Cardiac muscle cell (in vitro differentiated cells and primary cell): ENCODE results near the gene HOXC13. TPM values are rescaled to one million over a fixed set of nuclear protein-coding genes. Genes with fewer than 3 reads are reported as not detected.

Experiments
- DNase-seq, 2 donors: peaks; one replicate each; pipeline versions ENCODE4 v3.0.0 to v3.0.0-alpha.2; 2010 to 2017; ENCODE audit warnings: low read depth in 1 of 2, low spot score in 1 of 2
- H3K27ac ChIP-seq: fragments of 200-600 bp; sonication (generic); 2 replicates; pipeline ENCODE4 v1.5.1; 2016
- H3K27me3 ChIP-seq: fragments of 200-600 bp; sonication (generic); 2 replicates; pipeline ENCODE4 v1.6.0; 2016; ENCODE audit warnings: control low read depth
- H3K36me3 ChIP-seq: fragments of 200-600 bp; sonication (generic); 2 replicates; pipeline ENCODE4 v1.5.1; 2016; ENCODE audit warnings: control low read depth
- H3K4me1 ChIP-seq: fragments of 200-600 bp; sonication (generic); 2 replicates; pipeline ENCODE4 v1.8.1; 2017; ENCODE audit warnings: low read depth, mild to moderate bottlenecking, mixed run types
- H3K4me3 ChIP-seq: fragments of 200-600 bp; sonication (generic); 2 replicates; pipeline ENCODE4 v1.5.1; 2016; ENCODE audit warnings: mild to moderate bottlenecking
- H3K9me3 ChIP-seq: fragments of 200-600 bp; sonication (generic); 2 replicates; pipeline ENCODE4 v1.5.1; 2017; ENCODE audit warnings: low read depth, mild to moderate bottlenecking, control low read depth
- CTCF ChIP-seq: IDR thresholded peaks from 2 replicates; pipeline ENCODE4 v1.5.1; 2012; ENCODE audit warnings: low read depth, mild to moderate bottlenecking, low read length
- polyA plus RNA-seq: library from polyadenylated mRNA; unstranded; fragments of >200 nt; fragmentation: Nextera tagmentation; extraction: Ambion mirVana; gene quantifications from 2 replicates; pipeline ENCODE4 v1.2.1, GENCODE V29; 2016
- total RNA-seq: library from RNA; depleted of rRNA; stranded (reverse); fragments of >200 nt; gene quantifications from 2 replicates; pipeline ENCODE4 v1.2.3, GENCODE V29; 2016

The HOXC13 gene
- total and polyA plus RNA-seq, 2 experiments from 2014 or later, result not detected

DNA sequence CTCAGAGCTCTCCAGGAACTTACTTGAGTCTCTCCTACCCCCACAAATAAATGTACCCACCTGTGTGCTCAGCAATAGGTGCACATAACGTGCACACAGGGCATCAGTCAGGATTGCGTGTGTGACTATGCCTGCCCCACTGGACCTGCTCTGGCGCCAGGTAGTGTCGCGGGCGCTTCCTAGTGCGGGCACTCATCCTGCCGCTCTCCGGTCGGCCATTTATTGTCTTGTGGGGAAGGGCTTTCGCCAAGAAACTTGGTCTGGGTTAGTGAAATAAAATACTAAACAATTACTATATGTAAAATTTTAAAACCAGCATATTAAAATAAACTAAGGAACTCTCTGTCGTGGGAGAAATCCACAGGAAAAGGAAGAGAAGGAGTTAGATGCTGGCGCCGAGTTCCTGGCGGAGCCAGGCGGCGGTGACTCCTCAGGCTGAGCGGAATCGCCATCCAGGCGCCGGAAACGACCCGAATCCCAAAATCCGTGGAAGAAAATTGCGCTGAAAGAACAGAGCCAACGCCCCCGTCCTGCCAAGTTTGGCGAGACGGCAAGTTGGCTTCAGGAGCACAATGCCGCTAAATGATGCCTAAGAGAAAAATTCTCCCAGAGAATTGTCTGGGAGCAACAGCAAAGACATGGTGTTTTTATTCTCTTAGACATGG, 7.9 kb upstream of the HOXC13 start:
- no peak overlapping the region for H3K27ac ChIP-seq
- no peaks in the 10 kb centered on the region for H3K4me1 ChIP-seq
- no peaks in the 10 kb centered on the region for H3K36me3 ChIP-seq
- H3K4me3 ChIP-seq, result no peak overlapping the region
- DNase-seq, result no peak
- peaks cover 100% of the 10 kb centered on the region for H3K27me3 ChIP-seq
- TF ChIP-seq CTCF, result no peak
- H3K9me3 ChIP-seq, result no peaks in the 10 kb centered on the region

- no peak for DNase-seq
- TF ChIP-seq CTCF, result no peak
- Histone ChIP-seq H3K4me1 (no peaks in the 10 kb centered on the region), H3K36me3 (no peaks in the 10 kb centered on the region), H3K9me3 (no peaks in the 10 kb centered on the region), H3K27me3 (peaks cover 100% of the 10 kb centered on the region), H3K27ac (no peak overlapping the region), H3K4me3 (no peak overlapping the region)
Measured at GRCh38 chr12:53931844-53932581, 6.6 kb upstream of the HOXC13 start.

DNA sequence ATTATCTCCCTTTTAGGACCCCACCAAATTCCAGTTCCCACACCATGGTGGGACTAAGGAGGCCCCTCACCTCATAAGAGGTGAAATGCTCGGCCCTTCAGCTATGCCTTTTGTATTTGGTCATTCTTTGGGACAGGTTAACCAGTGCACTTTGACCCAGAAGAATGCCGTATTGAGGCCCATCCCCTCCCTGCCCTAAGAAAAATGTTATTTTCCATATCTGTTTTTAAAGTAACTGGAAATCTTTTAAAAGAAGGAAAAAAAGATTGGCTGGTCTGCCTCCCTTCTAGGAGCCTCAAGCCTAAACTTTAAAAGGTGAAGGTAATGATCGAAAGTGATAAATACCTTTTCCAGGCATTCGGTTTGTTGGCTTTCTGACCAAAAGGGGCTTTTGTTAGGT, 5.7 kb upstream of the HOXC13 start:
- no peaks in the 10 kb centered on the region for H3K36me3 ChIP-seq
- peaks cover 100% of the 10 kb centered on the region for H3K27me3 ChIP-seq
- no peaks in the 10 kb centered on the region for H3K4me1 ChIP-seq
- H3K9me3 ChIP-seq, result no peaks in the 10 kb centered on the region
- no peak for DNase-seq
- H3K27ac ChIP-seq, result no peak overlapping the region
- no peak for TF ChIP-seq CTCF
- no peak overlapping the region for H3K4me3 ChIP-seq

DNA sequence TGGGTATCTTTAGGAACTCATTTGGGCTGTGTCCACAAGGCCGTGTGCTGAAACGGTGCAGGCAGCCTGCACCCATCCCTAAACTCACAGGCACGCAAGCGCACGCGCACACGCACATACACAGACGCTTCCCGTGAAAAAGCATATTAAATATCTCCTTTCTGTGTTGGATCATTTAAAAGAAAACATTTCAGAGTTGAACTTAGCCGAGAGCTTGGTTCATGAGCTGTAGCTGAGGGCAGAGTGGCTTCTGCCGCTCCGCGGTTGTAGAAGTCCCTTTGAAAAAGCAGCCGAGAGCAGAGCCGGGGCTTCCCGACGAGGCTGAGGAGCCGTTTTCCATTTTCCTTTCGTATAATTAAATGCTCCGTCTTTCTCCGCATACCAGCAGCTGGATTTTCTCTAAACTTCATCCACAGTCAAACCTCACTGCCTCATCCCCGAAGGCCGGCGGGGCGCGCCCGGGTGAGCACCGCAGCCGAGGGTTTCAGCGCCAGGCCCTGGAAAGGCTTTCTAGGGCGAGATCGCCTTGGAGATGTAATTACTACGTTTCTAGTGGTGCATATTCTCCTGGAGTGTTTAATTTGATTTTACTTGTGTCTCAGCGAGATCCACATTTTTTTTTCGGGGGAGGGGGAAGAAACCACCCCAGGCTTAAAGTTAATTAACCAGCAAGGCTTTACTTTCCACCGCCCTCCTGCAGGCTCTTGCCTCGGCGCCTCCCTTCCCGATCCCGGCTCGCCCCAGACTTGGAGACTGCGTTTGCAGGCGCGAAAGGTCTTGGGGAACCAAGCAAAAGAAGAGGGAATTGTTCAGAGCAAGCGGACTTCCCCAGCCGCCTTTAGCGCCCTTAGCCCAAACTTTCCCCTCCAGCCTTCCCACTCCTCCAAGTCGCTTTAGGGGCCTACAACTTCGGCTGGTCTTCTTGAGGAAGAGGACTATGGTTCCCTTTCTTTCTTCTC, 3.0 kb upstream of the HOXC13 start:
- H3K27ac ChIP-seq, result no peak overlapping the region
- H3K4me1 ChIP-seq, result no peaks in the 10 kb centered on the region
- peaks cover 100% of the 10 kb centered on the region for H3K27me3 ChIP-seq
- TF ChIP-seq CTCF, result no peak
- no peak for DNase-seq
- H3K4me3 ChIP-seq, result no peak overlapping the region
- no peaks in the 10 kb centered on the region for H3K9me3 ChIP-seq
- no peaks in the 10 kb centered on the region for H3K36me3 ChIP-seq

- no peak for TF ChIP-seq CTCF
- Histone ChIP-seq H3K9me3 (no peaks in the 10 kb centered on the region), H3K27ac (no peak overlapping the region), H3K27me3 (peaks cover 100% of the 10 kb centered on the region), H3K4me3 (no peak overlapping the region), H3K4me1 (no peaks in the 10 kb centered on the region), H3K36me3 (no peaks in the 10 kb centered on the region)
- no peak for DNase-seq
Measured at GRCh38 chr12:53937099-53937498, 1.5 kb upstream of the HOXC13 start.
